DLD1 (cell line): ENCODE results near the gene SLC44A3.

Experiments used
- in situ Hi-C: cut with HindIII; loops from 2 replicates; pipeline ENCODE4 v1.10.0; 2017; ENCODE audit warnings: low sequenced_read_pairs

SLC44A3 gene

GRCh38 chr1:94864821-94865220, 44.7 kb downstream of the SLC44A3 start:
- in situ Hi-C loops: loop anchor here (25.0 kb wide), 1 partner anchor 172 kb away; no protein-coding TSS in a partner anchor

GRCh38 chr1:94865360-94865759, 45.2 kb downstream of the SLC44A3 start:
- in situ Hi-C loops: loop anchor here (25.0 kb wide), 1 partner anchor 172 kb away; no protein-coding TSS in a partner anchor

- in situ Hi-C loops: loop anchor here (25.0 kb wide), 1 partner anchor 171 kb away; no protein-coding TSS in a partner anchor
Observed at GRCh38 chr1:94866164-94866807, 46.1 kb downstream of the SLC44A3 start.

- in situ Hi-C loops: loop anchor here (25.0 kb wide), 1 partner anchor 166 kb away; no protein-coding TSS in a partner anchor
Observed at GRCh38 chr1:94871031-94871430, 50.9 kb downstream of the SLC44A3 start.

- in situ Hi-C loops: loop anchor here (25.0 kb wide), 1 partner anchor 164 kb away; no protein-coding TSS in a partner anchor
Observed at GRCh38 chr1:94872771-94873495, 52.8 kb downstream of the SLC44A3 start.

- in situ Hi-C loops: loop anchor here (25.0 kb wide), 1 partner anchor 164 kb away; no protein-coding TSS in a partner anchor
Observed at GRCh38 chr1:94873520-94874351, 53.6 kb downstream of the SLC44A3 start.

- in situ Hi-C loops: loop anchor here (25.0 kb wide), 1 partner anchor 163 kb away; no protein-coding TSS in a partner anchor
Observed at GRCh38 chr1:94874423-94874822, 54.3 kb downstream of the SLC44A3 start.

- in situ Hi-C loops: no loop called here
Observed at GRCh38 chr1:94875794-94876193, 55.6 kb downstream of the SLC44A3 start.

- in situ Hi-C loops: no loop called here
Observed at GRCh38 chr1:94876362-94876761, 56.2 kb downstream of the SLC44A3 start.

- in situ Hi-C loops: no loop called here
Observed at GRCh38 chr1:94878329-94878728, 58.2 kb downstream of the SLC44A3 start.

- in situ Hi-C loops: no loop called here
Observed at GRCh38 chr1:94883691-94884090, 63.5 kb downstream of the SLC44A3 start.

- in situ Hi-C loops: no loop called here
Observed at GRCh38 chr1:94884106-94884505, 63.9 kb downstream of the SLC44A3 start.

- in situ Hi-C loops: no loop called here
Observed at GRCh38 chr1:94884507-94884906, 64.3 kb downstream of the SLC44A3 start.

GRCh38 chr1:94886361-94886760, 66.2 kb downstream of the SLC44A3 start:
- in situ Hi-C loops: no loop called here

- in situ Hi-C loops: no loop called here
Observed at GRCh38 chr1:94887106-94887505, 66.9 kb downstream of the SLC44A3 start.

- in situ Hi-C loops: no loop called here
Observed at GRCh38 chr1:94887603-94888171, 67.5 kb downstream of the SLC44A3 start.

GRCh38 chr1:94888201-94888600, 68.0 kb downstream of the SLC44A3 start:
- in situ Hi-C loops: no loop called here

- in situ Hi-C loops: no loop called here
Observed at GRCh38 chr1:94892604-94893254, 72.6 kb downstream of the SLC44A3 start.

- in situ Hi-C loops: no loop called here
Observed at GRCh38 chr1:94894630-94895029, 74.5 kb downstream of the SLC44A3 start.

GRCh38 chr1:94895518-94895917, 75.4 kb downstream of the SLC44A3 start:
- in situ Hi-C loops: no loop called here
